ENCODE data around the gene SH3BGRL. TPM values are rescaled to one million over a fixed set of nuclear protein-coding genes. Genes with fewer than 3 reads are reported as not detected.

Gene SH3BGRL
- total and polyA plus RNA-seq, 10 of the 15 experiments (the other 5 are each of a cell fraction or from before 2014, with no cell fraction given), result 75.6 to 178 (median 122) TPM

DNA sequence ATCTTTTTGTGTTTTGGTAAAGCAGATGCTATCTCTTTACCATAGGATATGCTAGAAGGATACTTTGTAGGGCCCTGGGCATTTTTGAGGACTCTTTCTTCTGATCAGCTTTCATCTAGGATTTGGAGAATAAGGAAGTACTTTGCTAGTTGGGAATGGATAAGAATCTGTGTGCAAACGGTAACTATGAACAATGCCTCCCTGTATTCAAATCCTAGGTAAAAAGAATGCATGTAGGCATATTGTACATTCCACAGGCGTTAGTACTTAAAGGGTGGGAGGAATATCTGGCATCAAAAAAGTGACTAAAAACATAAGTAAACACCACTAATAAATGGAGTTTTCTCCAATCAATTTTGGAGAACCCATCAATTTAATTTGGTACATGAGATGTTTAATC lies 59.7 kb downstream of the SH3BGRL start (continued):
- TF ChIP-seq, protein P1, sequence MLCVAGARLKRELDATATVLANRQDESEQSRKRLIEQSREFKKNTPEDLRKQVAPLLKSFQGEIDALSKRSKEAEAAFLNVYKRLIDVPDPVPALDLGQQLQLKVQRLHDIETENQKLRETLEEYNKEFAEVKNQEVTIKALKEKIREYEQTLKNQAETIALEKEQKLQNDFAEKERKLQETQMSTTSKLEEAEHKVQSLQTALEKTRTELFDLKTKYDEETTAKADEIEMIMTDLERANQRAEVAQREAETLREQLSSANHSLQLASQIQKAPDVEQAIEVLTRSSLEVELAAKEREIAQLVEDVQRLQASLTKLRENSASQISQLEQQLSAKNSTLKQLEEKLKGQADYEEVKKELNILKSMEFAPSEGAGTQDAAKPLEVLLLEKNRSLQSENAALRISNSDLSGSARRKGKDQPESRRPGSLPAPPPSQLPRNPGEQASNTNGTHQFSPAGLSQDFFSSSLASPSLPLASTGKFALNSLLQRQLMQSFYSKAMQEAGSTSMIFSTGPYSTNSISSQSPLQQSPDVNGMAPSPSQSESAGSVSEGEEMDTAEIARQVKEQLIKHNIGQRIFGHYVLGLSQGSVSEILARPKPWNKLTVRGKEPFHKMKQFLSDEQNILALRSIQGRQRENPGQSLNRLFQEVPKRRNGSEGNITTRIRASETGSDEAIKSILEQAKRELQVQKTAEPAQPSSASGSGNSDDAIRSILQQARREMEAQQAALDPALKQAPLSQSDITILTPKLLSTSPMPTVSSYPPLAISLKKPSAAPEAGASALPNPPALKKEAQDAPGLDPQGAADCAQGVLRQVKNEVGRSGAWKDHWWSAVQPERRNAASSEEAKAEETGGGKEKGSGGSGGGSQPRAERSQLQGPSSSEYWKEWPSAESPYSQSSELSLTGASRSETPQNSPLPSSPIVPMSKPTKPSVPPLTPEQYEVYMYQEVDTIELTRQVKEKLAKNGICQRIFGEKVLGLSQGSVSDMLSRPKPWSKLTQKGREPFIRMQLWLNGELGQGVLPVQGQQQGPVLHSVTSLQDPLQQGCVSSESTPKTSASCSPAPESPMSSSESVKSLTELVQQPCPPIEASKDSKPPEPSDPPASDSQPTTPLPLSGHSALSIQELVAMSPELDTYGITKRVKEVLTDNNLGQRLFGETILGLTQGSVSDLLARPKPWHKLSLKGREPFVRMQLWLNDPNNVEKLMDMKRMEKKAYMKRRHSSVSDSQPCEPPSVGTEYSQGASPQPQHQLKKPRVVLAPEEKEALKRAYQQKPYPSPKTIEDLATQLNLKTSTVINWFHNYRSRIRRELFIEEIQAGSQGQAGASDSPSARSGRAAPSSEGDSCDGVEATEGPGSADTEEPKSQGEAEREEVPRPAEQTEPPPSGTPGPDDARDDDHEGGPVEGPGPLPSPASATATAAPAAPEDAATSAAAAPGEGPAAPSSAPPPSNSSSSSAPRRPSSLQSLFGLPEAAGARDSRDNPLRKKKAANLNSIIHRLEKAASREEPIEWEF (IDR thresholded peaks at IDR 0.05; ENCODE audit: insufficient replicate concordance, low read depth, low read length), result no peak

DNA sequence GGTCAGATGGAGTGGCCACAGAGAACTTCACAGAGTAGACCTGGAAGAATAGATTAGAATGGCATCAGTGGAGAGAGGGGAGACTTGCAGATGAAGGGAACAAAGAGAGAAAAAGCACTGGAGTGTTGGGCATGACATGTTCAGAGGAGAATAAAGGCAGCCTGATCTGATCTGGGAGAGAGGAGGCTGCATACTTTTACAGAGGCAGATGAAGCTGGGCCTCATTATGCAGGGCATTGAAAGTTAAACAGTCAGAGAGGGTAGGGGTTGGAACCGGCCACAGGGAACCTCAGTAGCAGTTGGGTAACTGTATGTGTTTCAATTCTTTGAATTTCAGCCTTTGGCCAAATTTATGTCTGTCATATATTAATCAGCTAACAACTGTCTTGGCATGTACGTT lies 61.2 kb downstream of the SH3BGRL start:
- in situ Hi-C loops (cut with MboI), result no loop called here
- H3K36me3 ChIP-seq (ENCODE audit: control insufficient read depth in 2 of 2, insufficient read depth in 2 of 2, low read length in 1 of 2), result no peaks in the 10 kb centered on the region

More for the DNA sequence above, 61.2 kb downstream of the SH3BGRL start:
- no peak overlapping the region for H3K4me3 ChIP-seq
- intact Hi-C loops (cut with micrococcal nuclease; ENCODE audit: unreplicated experiment), result no loop called here
- no peaks in the 10 kb centered on the region for H4K20me1 ChIP-seq (ENCODE audit: control insufficient read depth, insufficient read depth)
- no peak overlapping the region for H3K9ac ChIP-seq (ENCODE audit: control insufficient read depth, insufficient read depth, low read length)
- TF ChIP-seq EGR1 (IDR thresholded peaks at IDR 0.05; ENCODE audit: borderline replicate concordance in 1 of 2, low read depth in 2 of 2, low read length in 2 of 2), result no peak
- no peaks in the 10 kb centered on the region for H3K9me3 ChIP-seq (replicated peaks; ENCODE audit: control insufficient read depth, insufficient read depth, low read length)
- RAD21 ChIA-PET (ENCODE audit: unreplicated experiment), result no interaction called here
- H3K4me1 ChIP-seq (ENCODE audit: control insufficient read depth, insufficient read depth, low read length), result no peaks in the 10 kb centered on the region
- H3K79me2 ChIP-seq (ENCODE audit: control insufficient read depth, insufficient read depth, low read length), result no peaks in the 10 kb centered on the region
- DNase-seq (ENCODE audit: low read depth, low spot score) (no peak), ATAC-seq (no peak), FAIRE-seq (no peak)
- SMC1A ChIA-PET (ENCODE audit: uncharacterized antibody, unreplicated experiment), result no interaction called here
- POLR2A ChIA-PET, result no interaction called here
- no peak overlapping the region for H3K27ac ChIP-seq (ENCODE audit: control insufficient read depth, insufficient read depth)
- no TSS peak for BruUV-seq (replicated peaks)
- no peaks in the 10 kb centered on the region for H3K27me3 ChIP-seq (replicated peaks in 1 of 2; ENCODE audit: control insufficient read depth in 2 of 2, insufficient read depth in 2 of 2, low read length in 1 of 2)
- CTCF ChIA-PET, result no interaction called here
- no peak overlapping the region for H2AFZ ChIP-seq (ENCODE audit: control insufficient read depth, low read depth, low read length)
- no peak overlapping the region for H3K4me2 ChIP-seq (ENCODE audit: control insufficient read depth, insufficient read depth)
- 28% methylated on average over 2 of the region's 2 CpGs for WGBS (ENCODE audit: insufficient coverage, insufficient replicate concordance, low lambda C conversion rate, missing lambda C conversion rate)
